ENCODE data around the gene IGFBP2.

GRCh38 chr2:216701544-216701943, 68.3 kb downstream of the IGFBP2 start:
- TF ChIP-seq, protein P1, sequence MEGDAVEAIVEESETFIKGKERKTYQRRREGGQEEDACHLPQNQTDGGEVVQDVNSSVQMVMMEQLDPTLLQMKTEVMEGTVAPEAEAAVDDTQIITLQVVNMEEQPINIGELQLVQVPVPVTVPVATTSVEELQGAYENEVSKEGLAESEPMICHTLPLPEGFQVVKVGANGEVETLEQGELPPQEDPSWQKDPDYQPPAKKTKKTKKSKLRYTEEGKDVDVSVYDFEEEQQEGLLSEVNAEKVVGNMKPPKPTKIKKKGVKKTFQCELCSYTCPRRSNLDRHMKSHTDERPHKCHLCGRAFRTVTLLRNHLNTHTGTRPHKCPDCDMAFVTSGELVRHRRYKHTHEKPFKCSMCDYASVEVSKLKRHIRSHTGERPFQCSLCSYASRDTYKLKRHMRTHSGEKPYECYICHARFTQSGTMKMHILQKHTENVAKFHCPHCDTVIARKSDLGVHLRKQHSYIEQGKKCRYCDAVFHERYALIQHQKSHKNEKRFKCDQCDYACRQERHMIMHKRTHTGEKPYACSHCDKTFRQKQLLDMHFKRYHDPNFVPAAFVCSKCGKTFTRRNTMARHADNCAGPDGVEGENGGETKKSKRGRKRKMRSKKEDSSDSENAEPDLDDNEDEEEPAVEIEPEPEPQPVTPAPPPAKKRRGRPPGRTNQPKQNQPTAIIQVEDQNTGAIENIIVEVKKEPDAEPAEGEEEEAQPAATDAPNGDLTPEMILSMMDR (IDR thresholded peaks at IDR 0.05): no peak
- no peak for TF ChIP-seq EZH2 (IDR thresholded peaks at IDR 0.05)
